HepG2 (cell line): Measurements from ENCODE around the gene TTK. TPM values are rescaled to one million over a fixed set of nuclear protein-coding genes. Genes with fewer than 3 reads are reported as not detected.

Experiments
- ATAC-seq: fragments of 200-7000 bp; cut with Tn5 transposase; 3 replicates; pipeline ENCODE4 v1.9.1; 2020; ENCODE audit warnings: mild to moderate bottlenecking, moderate library complexity
- BruUV-seq: library from RNA; stranded (reverse); fragments of 400-500 nt; replicated peaks from 2 replicates; lab custom pipeline; 2021; lab: Mats Ljungman, UMichigan
- CTCF ChIA-PET: fragments of 300-600 bp; formaldehyde crosslinking; extraction: SDS; loops from one replicate; lab custom pipeline; 2021; ENCODE audit warnings: low total read pairs, inconsistent platforms, low intra/inter-chr PET ratio; lab: Yijun Ruan, JAX
- POLR2A ChIA-PET: fragments of 350-600 bp; sonication (Branson Sonifier 250); formaldehyde crosslinking; loops from one replicate; lab custom pipeline; 2020; ENCODE audit warnings: antibody characterized with exemption, inconsistent platforms; lab: Yijun Ruan, JAX
- DNase-seq: peaks from one replicate; pipeline ENCODE4 v3.0.0-alpha.2; 2015; ENCODE audit warnings: low spot score
- FAIRE-seq: peaks from 3 replicates; lab custom pipeline; 2011; peaks lifted over from hg19 to GRCh38; lab: Jason Lieb, UNC
- H2AFZ ChIP-seq: one replicate; pipeline ENCODE4 v1.6.1; 2011; ENCODE audit warnings: low read length, inconsistent platforms
- H3K27ac ChIP-seq: fragments of 300-600 bp; 3 replicates; pipeline ENCODE4 v1.8.0; 2011; ENCODE audit warnings: mixed run types, mild to moderate bottlenecking, mixed read lengths, low read length, inconsistent platforms; ENCODE audit not compliant: insufficient read depth; ENCODE audit errors: extremely low read length
- H3K27me3 ChIP-seq, 2 experiments: fragments of 200-600 bp in 1 of 2; 2 replicates in 1 of 2; 3 replicates in 1 of 2; pipeline versions ENCODE4 v1.6.0 to v1.8.0; 2011; ENCODE audit warnings: low read length in 2 of 2, mild to moderate bottlenecking in 2 of 2, moderate library complexity in 2 of 2, inconsistent platforms in 1 of 2; ENCODE audit not compliant: insufficient read depth in 2 of 2, control insufficient read depth in 1 of 2
- H3K36me3 ChIP-seq, 2 experiments: fragments of 200-600 bp in 1 of 2; replicated peaks in 1 of 2; 2 replicates in 1 of 2; 3 replicates in 1 of 2; pipeline versions ENCODE4 v1.5.1 to v1.8.0; 2011; ENCODE audit warnings: low read length in 2 of 2, inconsistent platforms in 1 of 2; ENCODE audit not compliant: insufficient read depth in 2 of 2, control insufficient read depth in 1 of 2
- H3K4me1 ChIP-seq: 2 replicates; pipeline ENCODE4 v1.5.1; 2012; ENCODE audit warnings: low read length, inconsistent platforms; ENCODE audit not compliant: insufficient read depth
- H3K4me2 ChIP-seq: 2 replicates; pipeline ENCODE4 v1.6.0; 2011; ENCODE audit warnings: low read depth, low read length, inconsistent platforms
- H3K4me3 ChIP-seq, 3 experiments: fragments of 200-600 bp in 1 of 3; sonication (generic), shearing (Covaris generic) in 1 of 3; replicated peaks in 1 of 3; 2 replicates each; pipeline ENCODE4 v1.5.1; 2011 to 2016; ENCODE audit warnings: low read length in 3 of 3, inconsistent platforms in 2 of 3, low read depth in 2 of 3, mild to moderate bottlenecking in 2 of 3, control low read depth in 1 of 3, mixed read lengths in 1 of 3; ENCODE audit not compliant: insufficient read depth in 1 of 3
- H3K79me2 ChIP-seq: one replicate; pipeline ENCODE4 v1.6.1; 2011; ENCODE audit warnings: low read length, inconsistent platforms; ENCODE audit not compliant: insufficient read depth
- H3K9ac ChIP-seq: 2 replicates; pipeline ENCODE4 v1.6.0; 2011; ENCODE audit warnings: mild to moderate bottlenecking, low read depth, low read length, inconsistent platforms; ENCODE audit not compliant: insufficient read depth
- H3K9me3 ChIP-seq: 2 replicates; pipeline ENCODE4 v1.5.1; 2012; ENCODE audit warnings: mild to moderate bottlenecking, low read length
- H4K20me1 ChIP-seq: 2 replicates; pipeline ENCODE4 v1.6.0; 2011; ENCODE audit warnings: inconsistent platforms, mild to moderate bottlenecking, low read length, moderate library complexity; ENCODE audit not compliant: insufficient read depth
- FOXA3 ChIP-seq: IDR thresholded peaks from 2 replicates; pipeline ENCODE4 v1.6.1; 2016; ENCODE audit warnings: missing genetic modification reagents, missing compliant biosample characterization
- GABPB1 ChIP-seq: IDR thresholded peaks from 2 replicates; pipeline ENCODE4 v1.6.1; 2016; ENCODE audit warnings: mild to moderate bottlenecking, missing genetic modification reagents, moderate library complexity, missing compliant biosample characterization
- GMEB2 ChIP-seq: IDR thresholded peaks from 2 replicates; pipeline ENCODE4 v1.6.1; 2016; ENCODE audit warnings: missing biosample characterization, missing genetic modification reagents, low read depth
- GRHL1 ChIP-seq: sonication (generic); formaldehyde crosslinking; conservative IDR thresholded peaks from 2 replicates; pipeline ENCODE4 v1.8.0; 2022; ENCODE audit warnings: missing genetic modification reagents
- NRL ChIP-seq: sonication (generic); formaldehyde crosslinking; IDR thresholded peaks from 2 replicates; pipeline ENCODE4 v1.5.0; 2020; ENCODE audit warnings: missing genetic modification reagents, mild to moderate bottlenecking, moderate library complexity, borderline replicate concordance
- POLR2AphosphoS5 ChIP-seq: IDR thresholded peaks from 2 replicates; pipeline ENCODE4 v1.6.1; 2012; ENCODE audit warnings: low read depth, low read length
- RBAK ChIP-seq: sonication (generic); formaldehyde crosslinking; IDR thresholded peaks from 2 replicates; pipeline ENCODE4 v1.5.1; 2020; ENCODE audit warnings: mild to moderate bottlenecking, missing genetic modification reagents
- TFE3 ChIP-seq: IDR thresholded peaks from 2 replicates; pipeline ENCODE4 v1.6.1; 2016
- ZBTB43 ChIP-seq: sonication (generic); formaldehyde crosslinking; conservative IDR thresholded peaks from 2 replicates; pipeline ENCODE4 v1.4.0; 2020; ENCODE audit warnings: missing genetic modification reagents
- ZNF577 ChIP-seq: sonication (generic); formaldehyde crosslinking; IDR thresholded peaks from 2 replicates; pipeline ENCODE4 v1.4.0; 2020; ENCODE audit warnings: mild to moderate bottlenecking, low read depth, missing genetic modification reagents, borderline replicate concordance
- ZNF678 ChIP-seq: sonication (generic); formaldehyde crosslinking; IDR thresholded peaks from 2 replicates; pipeline ENCODE4 v1.4.0; 2020; ENCODE audit warnings: mild to moderate bottlenecking, missing genetic modification reagents
- ZNF710 ChIP-seq: sonication (generic); formaldehyde crosslinking; IDR thresholded peaks from 2 replicates; pipeline ENCODE4 v1.5.0; 2020; ENCODE audit warnings: mild to moderate bottlenecking, missing genetic modification reagents, borderline replicate concordance
- in situ Hi-C: cut with HindIII; loops from 2 replicates; pipeline ENCODE4 v1.10.0; 2017; ENCODE audit warnings: low pct_unique_long_range_greater_than_20kb; ENCODE audit not compliant: extremely low pct_ligation_motif_present
- intact Hi-C: fragments of 100-400 bp; cut with micrococcal nuclease; formaldehyde crosslinking; loops from one replicate; pipeline ENCODE4 v1.10.0; 2022; ENCODE audit not compliant: unreplicated experiment
- polyA plus RNA-seq, 8 experiments: library from polyadenylated mRNA; depleted of rRNA in 3 of 8; stranded (reverse) in 7 of 8; unstranded in 1 of 8; fragments of >200 nt; fragmentation: Illumina TruSeq in 4 of 8; extraction: Trizol in 4 of 8; gene quantifications; 2 replicates each; pipeline versions ENCODE4 v1.2.1 to v1.2.3, GENCODE V29; 2011 to 2016; ENCODE audit warnings: low read depth in 4 of 8, missing spikeins in 1 of 8, mixed read lengths in 1 of 8; ENCODE audit not compliant: insufficient read depth in 1 of 8
- total RNA-seq, 5 experiments: library from RNA; depleted of rRNA; stranded (reverse); fragments of >200 nt; fragmentation: Illumina TruSeq; extraction: Trizol; gene quantifications; 2 replicates each; pipeline ENCODE4 v1.2.3, GENCODE V29; 2016; ENCODE audit warnings: low read depth in 1 of 5

The TTK gene
- total and polyA plus RNA-seq, 2 of the 13 experiments (the other 11 are each of a cell fraction or from before 2014, with no cell fraction given), result 8.6 to 33.2 TPM

- FAIRE-seq (no peak), DNase-seq (no peak), ATAC-seq (no peak)
- H3K4me3 ChIP-seq, result no peak overlapping the region
- no peak for TF ChIP-seq TFE3 (CRISPR knock-in tag)
- TF ChIP-seq ZNF577 (CRISPR knock-in tag), result no peak
- TF ChIP-seq GRHL1 (CRISPR knock-in tag), result no peak
- TF ChIP-seq GMEB2, result no peak
- no peak for TF ChIP-seq ZNF678 (CRISPR knock-in tag)
- no peak for TF ChIP-seq RBAK (CRISPR knock-in tag)
- no peak for TF ChIP-seq GABPB1
- TF ChIP-seq NRL, result no peak
- no peak for TF ChIP-seq POLR2AphosphoS5
- TF ChIP-seq ZBTB43, result no peak
- TF ChIP-seq FOXA3 (CRISPR knock-in tag), result no peak
- no peak for TF ChIP-seq ZNF710 (CRISPR knock-in tag)
- no peaks in the 10 kb centered on the region for H3K27me3 ChIP-seq
- H3K9ac ChIP-seq, result no peak overlapping the region
- H4K20me1 ChIP-seq, result no peaks in the 10 kb centered on the region
- no peaks in the 10 kb centered on the region for H3K79me2 ChIP-seq
- in situ Hi-C loops, result no loop called here
- BruUV-seq, result no TSS peak
- no peaks in the 10 kb centered on the region for H3K36me3 ChIP-seq
- no peaks in the 10 kb centered on the region for H3K9me3 ChIP-seq
- POLR2A ChIA-PET, result no interaction called here
- no peaks in the 10 kb centered on the region for H3K4me1 ChIP-seq
- intact Hi-C loops, result no loop called here
- CTCF ChIA-PET, result no interaction called here
- no peak overlapping the region for H3K27ac ChIP-seq
- no peak overlapping the region for H3K4me2 ChIP-seq
- H2AFZ ChIP-seq, result no peak overlapping the region
Measured at GRCh38 chr6:79967178-79967577, 37.3 kb upstream of the TTK start.
